NOMO-1 (cell line): ENCODE measurements around the gene MFSD1.

Source experiments
- DNase-seq, 2 experiments: peaks; one replicate each; lab custom pipeline; 2025; ENCODE audit not compliant: unreplicated experiment in 2 of 2; lab: John Stamatoyannopoulos, UW

Gene MFSD1

DNA sequence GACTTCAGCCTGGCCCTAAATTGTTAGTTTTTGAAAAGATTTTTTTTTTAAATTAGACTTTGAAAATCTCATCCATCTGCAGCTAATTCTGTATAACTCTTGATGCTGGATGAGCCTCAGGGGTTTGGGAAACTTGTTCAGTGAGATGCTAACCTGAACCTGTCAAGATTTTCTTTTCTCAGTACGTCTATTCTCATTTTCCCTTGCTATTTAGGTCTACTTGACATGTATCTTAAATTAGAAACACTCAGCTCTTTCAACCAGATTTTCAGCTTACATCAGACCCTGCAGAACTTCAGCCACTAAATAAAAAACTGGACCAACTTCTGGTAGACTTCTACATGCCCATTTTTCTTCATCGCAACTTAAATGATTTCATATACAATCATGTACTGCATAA, 61.4 kb downstream of the MFSD1 start:
- DNase-seq, result no peak

DNA sequence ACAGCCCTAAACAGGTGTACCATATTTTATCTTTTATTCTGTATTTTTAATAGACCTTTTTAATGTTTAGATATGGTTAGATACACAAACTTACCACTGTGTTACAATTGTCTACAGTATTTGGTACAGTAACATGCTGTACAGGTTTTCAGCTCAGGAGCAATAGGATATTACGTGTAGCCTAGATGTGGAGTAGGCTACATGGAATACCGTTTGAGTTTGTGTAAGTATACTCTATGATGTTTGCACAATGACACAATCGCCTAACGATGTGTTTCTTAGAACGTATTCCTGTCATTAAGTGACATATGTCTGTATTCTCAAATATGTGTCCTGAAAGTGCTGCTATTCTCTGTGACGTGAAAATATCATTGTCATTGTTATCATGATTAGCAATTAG, 62.6 kb downstream of the MFSD1 start:
- no peak for DNase-seq

DNA sequence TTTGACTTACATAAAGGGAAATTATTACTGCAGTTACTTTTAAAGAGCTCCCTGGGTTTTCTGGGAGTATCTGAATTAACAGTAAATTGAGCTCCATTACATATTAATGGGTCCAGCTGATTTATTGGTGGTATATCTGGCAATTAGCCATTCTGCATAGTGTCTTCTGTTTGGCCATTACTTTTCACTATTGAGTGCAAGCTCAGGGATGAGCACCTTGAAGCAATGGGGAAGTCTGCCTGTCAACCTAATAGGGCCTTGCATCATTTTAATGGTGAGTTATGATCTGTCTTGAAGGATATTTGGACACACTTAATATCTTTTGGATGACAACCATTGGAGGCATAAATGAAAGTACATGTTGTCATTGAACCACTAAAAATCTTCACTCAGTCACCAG, 73.8 kb downstream of the MFSD1 start:
- DNase-seq, result no peak
